Left hindlimb (tissue), 1 donor: ENCODE data around the gene PRKAG3.

Experiments used
- DNase-seq: peaks from one replicate; pipeline ENCODE4 v3.0.0-alpha.2; 2018

PRKAG3 gene

GRCh38 chr2:218837495-218837894 is 5.9 kb upstream of the PRKAG3 start:
- no peak for DNase-seq

GRCh38 chr2:218834685-218835084 is 3.1 kb upstream of the PRKAG3 start:
- DNase-seq = no peak

- no peak for DNase-seq
Observed at GRCh38 chr2:218833023-218833609, 1.5 kb upstream of the PRKAG3 start.

- DNase-seq = no peak
Observed at GRCh38 chr2:218832520-218832919, 917 bp upstream of the PRKAG3 start.

- no peak for DNase-seq
Observed at GRCh38 chr2:218832081-218832480, 478 bp upstream of the PRKAG3 start.

- DNase-seq = no peak
Observed at GRCh38 chr2:218830526-218831306, 887 bp downstream of the PRKAG3 start.

GRCh38 chr2:218829868-218830451 is 1.6 kb downstream of the PRKAG3 start:
- peak; percentile 71 for DNase-seq

GRCh38 chr2:218828477-218828778 is 3.2 kb downstream of the PRKAG3 start:
- DNase-seq = no peak

- no peak for DNase-seq
Observed at GRCh38 chr2:218827701-218828476, 3.7 kb downstream of the PRKAG3 start.

GRCh38 chr2:218826791-218827190 is 4.8 kb downstream of the PRKAG3 start:
- no peak for DNase-seq

- DNase-seq = no peak
Observed at GRCh38 chr2:218824004-218824403, 7.6 kb downstream of the PRKAG3 start.

- DNase-seq = no peak
Observed at GRCh38 chr2:218823196-218823855, 8.3 kb downstream of the PRKAG3 start.

GRCh38 chr2:218822622-218823021 is 9.0 kb downstream of the PRKAG3 start:
- no peak for DNase-seq

GRCh38 chr2:218821605-218822211 is 9.9 kb downstream of the PRKAG3 start:
- no peak for DNase-seq

- DNase-seq = no peak
Observed at GRCh38 chr2:218820746-218821369, 10.7 kb downstream of the PRKAG3 start.

GRCh38 chr2:218819093-218819492 is 12.5 kb downstream of the PRKAG3 start:
- no peak for DNase-seq

- no peak for DNase-seq
Observed at GRCh38 chr2:218816561-218817011, 15.0 kb downstream of the PRKAG3 start.

- DNase-seq = no peak
Observed at GRCh38 chr2:218815649-218816048, 16.0 kb downstream of the PRKAG3 start.

GRCh38 chr2:218815244-218815637 is 16.4 kb downstream of the PRKAG3 start:
- DNase-seq = no peak

- no peak for DNase-seq
Observed at GRCh38 chr2:218814540-218815243, 16.9 kb downstream of the PRKAG3 start.

GRCh38 chr2:218813771-218814460 is 17.7 kb downstream of the PRKAG3 start:
- no peak for DNase-seq
